H1 (cell line): Measurements from ENCODE around the gene GALNT1. TPM values are rescaled to one million over a fixed set of nuclear protein-coding genes. Genes with fewer than 3 reads are reported as not detected.

Experiments
- CTCF ChIA-PET: fragments of 300-600 bp; sonication (Branson Sonifier 250); formaldehyde crosslinking; loops from one replicate; lab custom pipeline; 2021; ENCODE audit not compliant: partially characterized antibody; lab: Charles Lee
- POLR2A ChIA-PET: fragments of 300-600 bp; sonication (Branson Sonifier 250); formaldehyde crosslinking; loops from one replicate; lab custom pipeline; 2021; ENCODE audit warnings: inconsistent platforms; ENCODE audit not compliant: partially characterized antibody; lab: Charles Lee
- DNase-seq, 2 experiments: peaks; one replicate each; pipeline versions ENCODE4 v3.0.0 to v3.0.0-alpha.2; 2010 to 2022; ENCODE audit warnings: low spot score in 2 of 2, low read depth in 1 of 2, mixed read lengths in 1 of 2
- FAIRE-seq: peaks from 2 replicates; lab custom pipeline; 2011; peaks lifted over from hg19 to GRCh38; lab: Jason Lieb, UNC
- H2AFZ ChIP-seq: 2 replicates; pipeline ENCODE4 v1.8.1; 2012; ENCODE audit warnings: low read length, inconsistent platforms
- H2AK5ac ChIP-seq: 2 replicates; pipeline ENCODE4 v1.6.1; 2013; ENCODE audit warnings: low read depth, low read length
- H2BK120ac ChIP-seq: replicated peaks from 2 replicates; pipeline ENCODE3; 2013; ENCODE audit warnings: low read depth, low read length, inconsistent platforms
- H2BK12ac ChIP-seq: 2 replicates; pipeline ENCODE4 v1.6.1; 2013; ENCODE audit warnings: low read depth, low read length
- H2BK15ac ChIP-seq: 2 replicates; pipeline ENCODE4 v1.6.1; 2013; ENCODE audit warnings: low read length
- H2BK20ac ChIP-seq: 2 replicates; pipeline ENCODE4 v1.6.1; 2013; ENCODE audit warnings: low read length
- H2BK5ac ChIP-seq: 2 replicates; pipeline ENCODE4 v1.6.1; 2013; ENCODE audit warnings: low read depth, low read length
- H3K14ac ChIP-seq: 2 replicates; pipeline ENCODE4 v1.6.1; 2013; ENCODE audit warnings: inconsistent platforms; ENCODE audit not compliant: insufficient read length
- H3K18ac ChIP-seq: 2 replicates; pipeline ENCODE4 v1.6.1; 2013; ENCODE audit warnings: low read length; ENCODE audit errors: extremely low read depth
- H3K23ac ChIP-seq: 2 replicates; pipeline ENCODE4 v1.6.1; 2013; ENCODE audit warnings: inconsistent platforms; ENCODE audit not compliant: insufficient read length
- H3K23me2 ChIP-seq: 2 replicates; pipeline ENCODE4 v1.6.1; 2013; ENCODE audit warnings: low read depth, low read length
- H3K27ac ChIP-seq: 2 replicates; pipeline ENCODE4 v1.6.1; 2011; ENCODE audit warnings: low read depth, low read length, inconsistent platforms
- H3K27me3 ChIP-seq, 4 experiments: replicated peaks in 1 of 4; 1 replicate in 1 of 4; 2 replicates in 3 of 4; pipeline versions ENCODE4 v1.6.1 to v1.8.1; 2011 to 2013; ENCODE audit warnings: low read length in 3 of 4, mild to moderate bottlenecking in 3 of 4, inconsistent platforms in 2 of 4, mixed read lengths in 2 of 4, moderate library complexity in 1 of 4; ENCODE audit not compliant: control insufficient read depth in 3 of 4, insufficient read depth in 3 of 4; ENCODE audit errors: extremely low read depth in 1 of 4
- H3K36me3 ChIP-seq, 4 experiments: 2 replicates each; pipeline versions ENCODE4 v1.6.1 to v1.8.1; 2011 to 2013; ENCODE audit warnings: mild to moderate bottlenecking in 4 of 4, low read length in 3 of 4, moderate library complexity in 2 of 4, control low read depth in 1 of 4, inconsistent platforms in 1 of 4; ENCODE audit not compliant: insufficient read depth in 4 of 4, control insufficient read depth in 2 of 4
- H3K4ac ChIP-seq: replicated peaks from 2 replicates; pipeline ENCODE3; 2013; ENCODE audit warnings: low read length, low read depth, mixed read lengths, inconsistent platforms; ENCODE audit not compliant: insufficient read length
- H3K4me1 ChIP-seq, 4 experiments: replicated peaks in 1 of 4; 1 replicate in 1 of 4; 2 replicates in 3 of 4; pipeline versions ENCODE4 v1.6.1 to v1.8.1; 2011 to 2013; ENCODE audit warnings: low read length in 3 of 4, inconsistent platforms in 2 of 4, mixed read lengths in 1 of 4; ENCODE audit not compliant: insufficient read depth in 4 of 4, control insufficient read depth in 3 of 4
- H3K4me2 ChIP-seq, 2 experiments: 2 replicates each; pipeline versions ENCODE4 v1.6.1 to v1.8.1; 2011 to 2013; ENCODE audit warnings: low read depth in 2 of 2, low read length in 2 of 2, control low read depth in 1 of 2, inconsistent platforms in 1 of 2, mild to moderate bottlenecking in 1 of 2; ENCODE audit not compliant: insufficient read depth in 1 of 2
- H3K4me3 ChIP-seq, 4 experiments: fragments of 200-600, 300-600 bp in 1 of 4; sonication (generic), shearing (Covaris generic), sonication (Bioruptor Twin) in 1 of 4; 2 replicates each; pipeline versions ENCODE4 v1.5.1 to v1.8.1; 2011 to 2016; ENCODE audit warnings: low read length in 4 of 4, low read depth in 3 of 4, control low read depth in 2 of 4, inconsistent platforms in 2 of 4, mild to moderate bottlenecking in 2 of 4, mixed read lengths in 1 of 4, moderate library complexity in 1 of 4; ENCODE audit not compliant: insufficient read depth in 2 of 4; ENCODE audit errors: extremely low read depth in 1 of 4
- H3K56ac ChIP-seq: replicated peaks from 2 replicates; pipeline ENCODE3; 2013; ENCODE audit warnings: low read depth, mild to moderate bottlenecking, mixed read lengths, low read length, inconsistent platforms; ENCODE audit not compliant: insufficient read length
- H3K79me1 ChIP-seq: 2 replicates; pipeline ENCODE4 v1.6.1; 2013; ENCODE audit warnings: low read depth, low read length, control low read depth
- H3K79me2 ChIP-seq, 2 experiments: 2 replicates each; pipeline versions ENCODE4 v1.6.1 to v1.8.1; 2012 to 2013; ENCODE audit warnings: low read length in 2 of 2, mild to moderate bottlenecking in 2 of 2, inconsistent platforms in 1 of 2; ENCODE audit not compliant: insufficient read depth in 2 of 2, control insufficient read depth in 1 of 2
- H3K9ac ChIP-seq, 4 experiments: replicated peaks in 1 of 4; 1 replicate in 1 of 4; 2 replicates in 3 of 4; pipeline versions ENCODE4 v1.6.1 to v1.8.1; 2011 to 2013; ENCODE audit warnings: low read depth in 3 of 4, low read length in 3 of 4, control low read depth in 2 of 4, mild to moderate bottlenecking in 2 of 4, moderate library complexity in 2 of 4, inconsistent platforms in 1 of 4; ENCODE audit errors: extremely low read depth in 1 of 4
- H3K9me3 ChIP-seq, 2 experiments: 2 replicates each; pipeline versions ENCODE4 v1.6.1 to v1.8.1; 2012 to 2013; ENCODE audit warnings: mild to moderate bottlenecking in 2 of 2, moderate library complexity in 2 of 2, control low read depth in 1 of 2, inconsistent platforms in 1 of 2, low read depth in 1 of 2, low read length in 1 of 2, mixed read lengths in 1 of 2; ENCODE audit not compliant: insufficient read depth in 2 of 2
- H4K20me1 ChIP-seq, 2 experiments: replicated peaks in 1 of 2; 2 replicates each; pipeline versions ENCODE3 to v1.8.1; 2011 to 2013; ENCODE audit warnings: inconsistent platforms in 2 of 2, low read length in 2 of 2, mild to moderate bottlenecking in 1 of 2; ENCODE audit not compliant: insufficient read depth in 2 of 2, control insufficient read depth in 1 of 2
- H4K5ac ChIP-seq: 2 replicates; pipeline ENCODE4 v1.6.1; 2013; ENCODE audit warnings: low read length, low read depth, mixed read lengths, inconsistent platforms; ENCODE audit not compliant: insufficient read length
- H4K8ac ChIP-seq: 2 replicates; pipeline ENCODE4 v1.8.0; 2013; ENCODE audit warnings: mild to moderate bottlenecking, moderate library complexity, low read length, inconsistent platforms; ENCODE audit not compliant: insufficient read depth; ENCODE audit errors: extremely low read depth
- H4K91ac ChIP-seq: replicated peaks from 2 replicates; pipeline ENCODE3; 2013; ENCODE audit warnings: low read length, mixed read lengths, inconsistent platforms; ENCODE audit not compliant: insufficient read length
- POLR2AphosphoS5 ChIP-seq: IDR thresholded peaks from 2 replicates; pipeline ENCODE4 v1.6.1; 2011; ENCODE audit warnings: low read depth, low read length
- RAD21 ChIP-seq, 2 experiments: IDR thresholded peaks in 1 of 2; conservative IDR thresholded peaks in 1 of 2; 2 replicates each; pipeline ENCODE4 v1.6.1; 2011; ENCODE audit warnings: low read depth in 2 of 2, low read length in 2 of 2, improper control_type of control experiment in 1 of 2, inconsistent platforms in 1 of 2, mild to moderate bottlenecking in 1 of 2, moderate library complexity in 1 of 2
- WGBS, 2 experiments: shearing (Covaris generic) in 1 of 2; methylation state at CpG; one replicate each; pipeline versions ENCODE4 v1.1.6 to v1.1.7; 2013 to 2015; ENCODE audit warnings: low lambda C conversion rate in 2 of 2, mixed read lengths in 2 of 2, inconsistent platforms in 1 of 2, low coverage in 1 of 2, missing lambda C conversion rate in 1 of 2; ENCODE audit not compliant: insufficient replicate concordance in 2 of 2, insufficient coverage in 1 of 2, insufficient read length in 1 of 2; ENCODE audit errors: extremely low coverage in 1 of 2, missing lambda C conversion rate in 1 of 2; 5-methylcytosine and 5-hydroxymethylcytosine counted together
- polyA plus RNA-seq, 7 experiments: library from polyadenylated mRNA; depleted of rRNA in 3 of 7; stranded (reverse) in 5 of 7; unstranded in 2 of 7; fragments of >200 nt in 5 of 7; fragments of 200-250 nt in 2 of 7; gene quantifications; 1 replicate in 5 of 7; 2 replicates in 1 of 7; 4 replicates in 1 of 7; pipeline versions ENCODE4 v1.2.1 to v1.2.3, GENCODE V29; 2011 to 2013; ENCODE audit warnings: missing spikeins in 2 of 7, mixed read lengths in 2 of 7
- total RNA-seq: library from RNA; stranded (reverse); fragmentation: NEBNext Ultra II Directional; extraction: Animal tissue kit (Norgen Biotek cat#: 25700); gene quantifications from 2 replicates; pipeline ENCODE4 v1.2.1, GENCODE V29; 2021

Gene GALNT1
- total and polyA plus RNA-seq, 2 of the 8 experiments (the other 6 are each of a cell fraction or from before 2014, with no cell fraction given): 22.4 to 101 TPM

GRCh38 chr18:35661483-35662146, 80.1 kb downstream of the GALNT1 start:
- CTCF ChIA-PET: interaction anchor here (0.9 to 1.1 kb wide), 6 partner anchors 10 to 275 kb away, joined by 3 to 5 read pairs (median 3); no protein-coding TSS in a partner anchor
- POLR2A ChIA-PET: no interaction called here
- Histone ChIP-seq H3K23me2 (no peaks in the 10 kb centered on the region), H3K4ac (no peak overlapping the region), H4K8ac (no peak overlapping the region), H3K9me3 (no peaks in the 10 kb centered on the region), H3K14ac (no peak overlapping the region), H2AFZ (no peak overlapping the region), H4K20me1 (no peaks in the 10 kb centered on the region), H4K5ac (no peak overlapping the region), H3K4me1 (peaks cover 0 to 5% (median 2%) of the 10 kb centered on the region in 4 experiments; a peak in 2 of 7 replicates), H2BK120ac (no peak overlapping the region), H2BK20ac (no peak overlapping the region), H2BK5ac (no peak overlapping the region), H2BK15ac (no peak overlapping the region), H3K4me2 (no peak overlapping the region), H4K91ac (no peak overlapping the region)
- no peak for FAIRE-seq
- no peak for DNase-seq
- WGBS, 2 experiments: 47% methylated on average over 5 of the region's 5 CpGs; no CpG with 5 or more reads in 1 of the 2 experiments
- TF ChIP-seq RAD21 (IDR thresholded peaks at IDR 0.05 in 1 of 2, conservative IDR thresholded peaks at IDR 0.05 in 1 of 2; ENCODE audit: low read depth in 2 of 2, low read length in 2 of 2) (peak; percentile 44 to 45), POLR2AphosphoS5 (no peak)
- TF ChIP-seq, all 59 proteins: peak for 1
- H3K79me1 ChIP-seq: peaks cover under 1% of the 10 kb centered on the region; the same call in 1 of the 2 replicates
- H3K27ac ChIP-seq: no peak overlapping the region
- no peak overlapping the region for H2BK12ac ChIP-seq
- no peaks in the 10 kb centered on the region; a peak in 1 of 4 replicates for H3K79me2 ChIP-seq
- H2AK5ac ChIP-seq: no peak overlapping the region
- H3K18ac ChIP-seq: no peak overlapping the region
- no peaks in the 10 kb centered on the region for H3K27me3 ChIP-seq
- no peak overlapping the region for H3K56ac ChIP-seq
- H3K36me3 ChIP-seq: peaks cover 0 to 8% (median 1%) of the 10 kb centered on the region in 4 experiments; a peak in 2 of 8 replicates
- H3K23ac ChIP-seq: no peak overlapping the region
- no peak overlapping the region for H3K4me3 ChIP-seq
- peak overlapping the region in 1 of 4 experiments; percentile 34; a peak in 1 of 7 replicates for H3K9ac ChIP-seq
